DMS114 treated with DMSO at 0.1 percent for 48 hours (cell line): ENCODE data around the gene MBD3.
"Not testable (repeated sequence)": the region's sequence is repeated elsewhere in the genome, so short reads cannot be mapped to it uniquely, and the experiment has no call there.

Experiments
- DNase-seq: peaks from one replicate; lab custom pipeline; 2025; ENCODE audit not compliant: unreplicated experiment; lab: John Stamatoyannopoulos, UW

The MBD3 gene, protein sequence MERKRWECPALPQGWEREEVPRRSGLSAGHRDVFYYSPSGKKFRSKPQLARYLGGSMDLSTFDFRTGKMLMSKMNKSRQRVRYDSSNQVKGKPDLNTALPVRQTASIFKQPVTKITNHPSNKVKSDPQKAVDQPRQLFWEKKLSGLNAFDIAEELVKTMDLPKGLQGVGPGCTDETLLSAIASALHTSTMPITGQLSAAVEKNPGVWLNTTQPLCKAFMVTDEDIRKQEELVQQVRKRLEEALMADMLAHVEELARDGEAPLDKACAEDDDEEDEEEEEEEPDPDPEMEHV

DNA sequence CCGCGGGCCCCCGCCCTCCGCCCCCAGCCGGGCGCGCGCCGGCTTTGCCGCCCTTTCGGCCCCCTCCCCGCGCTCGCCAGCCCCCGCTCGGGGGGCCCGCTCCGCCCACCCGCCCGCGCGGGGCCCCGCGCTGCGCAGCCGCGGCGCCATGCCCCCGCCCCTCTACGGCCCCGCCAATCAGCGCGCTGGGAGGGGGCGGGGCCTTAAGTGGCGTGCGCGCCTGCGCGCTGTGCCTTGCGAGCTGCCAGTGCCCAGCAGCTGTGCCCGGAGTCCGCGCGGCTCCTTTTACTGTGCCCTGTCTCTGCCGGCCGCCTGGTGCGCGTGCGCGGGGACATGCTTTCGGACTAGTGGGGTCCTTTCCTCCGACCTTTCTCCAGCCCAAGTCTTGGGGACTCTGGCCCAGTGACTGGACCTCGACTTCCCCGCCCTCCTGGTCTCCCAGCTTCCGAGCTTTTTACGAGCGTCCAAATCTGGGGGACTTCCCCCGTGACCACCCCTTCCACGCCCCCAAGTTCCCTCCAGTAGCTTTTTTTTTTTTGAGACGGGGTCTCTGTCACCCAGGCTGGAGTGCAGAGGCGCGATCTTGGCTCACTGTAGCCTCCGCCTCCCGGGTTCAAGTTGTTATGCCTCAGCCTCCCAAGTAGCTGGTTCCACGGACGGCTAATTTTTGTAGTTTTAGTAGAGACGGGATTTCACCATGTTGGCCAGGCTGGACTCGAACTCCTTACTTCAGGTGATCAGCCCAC lies at the start of gene MBD3:
Gene MBD3, minus strand, starts transcription at position 111 of the 746 bp plus-strand sequence. CDS start 234 bp downstream, outside the sequence.
- peak; percentile 65 for DNase-seq

DNA sequence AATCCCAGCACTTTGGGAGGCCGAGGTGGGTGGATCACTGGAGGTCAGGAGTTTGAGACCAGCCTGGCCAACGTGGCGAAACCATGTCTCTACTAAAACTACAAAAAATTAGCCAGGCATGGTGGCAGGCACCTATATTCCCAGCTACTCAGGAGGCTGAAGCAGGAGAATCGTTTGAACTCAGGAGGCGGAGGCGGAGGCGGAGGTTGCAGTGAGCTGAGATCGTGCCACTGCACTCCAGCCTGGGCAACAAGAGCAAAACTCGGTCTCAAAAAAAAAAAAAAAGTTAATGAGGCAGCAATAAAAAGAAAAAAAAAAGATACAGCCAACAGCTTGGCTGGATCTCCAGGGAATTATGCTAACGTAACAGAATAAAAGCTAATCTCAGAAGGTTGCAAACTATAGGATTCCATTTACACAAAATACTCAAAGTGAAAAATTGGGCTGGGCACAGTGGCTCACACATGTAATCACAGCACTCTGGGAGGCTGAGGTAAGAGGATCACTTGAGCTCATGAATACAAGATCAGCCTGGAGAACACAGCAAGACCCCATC lies 48.3 kb upstream of the MBD3 start:
- DNase-seq, result not testable (repeated sequence)

DNA sequence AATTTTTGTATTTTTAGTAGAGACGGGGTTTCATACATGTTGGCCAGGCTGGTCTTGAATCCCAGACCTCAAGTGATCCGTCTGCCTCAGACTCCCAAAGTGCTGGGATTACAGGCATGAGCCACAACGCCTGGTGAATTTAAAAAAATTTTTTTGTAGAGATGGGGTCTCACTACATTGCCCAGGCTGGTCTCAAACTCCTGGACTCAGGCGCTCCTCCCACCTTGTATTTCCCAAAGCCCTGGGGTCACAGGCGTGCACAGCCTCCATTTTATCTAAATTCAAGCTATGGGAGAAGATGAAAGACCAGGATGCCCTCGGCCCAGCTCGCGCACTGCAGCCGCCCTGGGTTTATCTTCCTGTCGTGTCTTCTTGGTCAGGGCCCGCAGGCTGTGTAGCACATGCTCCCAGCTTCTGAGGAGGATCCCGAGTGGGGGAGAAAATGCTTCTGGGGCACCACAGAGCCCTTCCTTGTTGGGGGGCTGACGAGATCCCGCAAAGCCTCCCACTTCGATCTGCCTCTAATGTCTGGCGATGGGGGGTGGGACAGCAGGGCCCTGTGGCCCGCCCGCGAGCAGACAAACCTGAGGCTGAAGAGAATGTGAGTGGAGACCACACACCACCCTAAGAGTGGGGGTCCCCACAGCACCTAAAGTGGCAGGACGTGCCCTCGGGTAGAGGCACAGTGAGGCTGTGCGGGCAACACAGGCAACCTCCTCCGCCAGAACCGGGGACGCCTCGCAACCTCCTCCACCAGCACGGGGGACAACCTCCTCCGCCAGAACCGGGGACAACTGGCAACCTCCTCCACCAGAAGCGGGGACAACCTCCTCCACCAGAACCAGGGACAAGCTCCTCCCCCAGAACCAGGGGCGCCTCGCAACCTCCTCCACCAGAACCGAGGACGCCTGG lies 43.9 kb upstream of the MBD3 start:
- no peak for DNase-seq

DNA sequence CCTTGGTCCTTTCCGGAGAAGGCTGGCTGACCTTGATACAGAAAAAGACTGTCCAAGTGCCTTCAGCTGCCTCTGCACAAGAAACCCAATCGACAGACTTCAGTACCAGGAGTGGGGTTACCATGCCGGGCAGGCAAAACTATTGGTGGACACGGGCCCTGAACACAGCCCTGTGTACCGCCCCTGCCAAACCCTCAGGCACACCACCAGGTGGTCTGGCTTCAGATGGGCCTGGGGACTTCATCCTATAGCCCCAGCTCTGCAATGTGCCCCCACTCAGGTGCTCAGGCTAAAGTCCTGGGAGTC lies 42.2 kb upstream of the MBD3 start:
- DNase-seq, result no peak

DNA sequence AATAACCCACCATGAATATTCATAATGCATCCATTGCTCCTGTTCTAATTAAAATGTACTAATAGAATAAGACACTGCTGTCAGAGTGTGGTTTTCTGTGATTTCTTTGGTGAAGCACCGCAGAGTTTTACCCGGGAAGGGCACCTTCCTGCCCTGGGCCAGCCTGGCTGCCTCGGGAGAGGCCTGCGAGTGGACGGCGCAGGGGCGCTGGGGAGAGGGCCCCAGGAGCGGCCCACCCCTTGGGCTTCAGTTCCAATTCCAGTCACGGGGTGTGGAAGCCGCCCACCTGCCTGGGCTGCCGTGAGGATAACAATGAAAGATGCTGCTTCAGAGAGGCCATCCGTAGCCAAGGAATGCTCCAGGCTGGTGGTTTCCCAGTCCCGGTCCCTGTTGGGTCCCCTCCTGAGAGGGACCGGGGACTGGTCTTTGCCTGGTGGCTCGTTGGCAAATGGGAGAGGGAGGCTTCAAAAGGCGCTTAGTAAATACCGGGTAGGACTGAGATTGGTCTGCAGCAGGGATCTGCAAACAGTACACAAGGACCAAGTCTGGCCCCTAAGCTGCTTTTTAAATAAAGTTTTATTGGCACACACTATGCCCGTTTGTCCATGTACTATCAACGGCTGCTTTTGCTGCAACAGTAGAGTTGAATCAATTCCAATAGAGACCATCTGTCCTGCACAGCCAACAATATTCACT lies 41.7 kb upstream of the MBD3 start:
- DNase-seq, result no peak

DNA sequence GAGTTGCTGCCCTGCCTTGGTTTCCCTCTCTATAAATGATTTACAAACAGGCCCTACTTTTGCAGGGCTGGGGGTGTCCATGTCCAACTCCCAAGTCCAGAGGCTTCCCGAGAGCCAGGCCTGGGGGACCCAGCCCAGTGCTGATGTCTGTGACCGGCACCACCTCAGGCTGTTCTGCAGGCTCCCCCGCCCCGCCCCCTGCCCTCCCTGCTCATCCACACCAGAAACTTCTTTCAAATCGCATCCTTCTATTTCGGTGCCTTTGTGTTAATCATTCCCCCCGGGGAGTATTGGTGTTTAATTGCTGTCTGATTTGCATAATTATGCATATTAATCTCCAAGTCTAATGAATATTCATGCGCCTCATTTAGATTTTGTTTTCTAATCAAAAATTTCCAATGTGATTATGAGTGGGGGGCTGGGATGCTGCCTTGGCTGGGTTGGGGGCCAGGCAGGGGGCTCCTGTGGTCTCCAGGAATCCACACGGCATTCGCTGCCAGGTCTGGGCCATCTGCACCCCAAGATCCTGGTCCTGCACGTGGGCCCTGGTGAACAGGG lies 40.7 kb upstream of the MBD3 start:
- DNase-seq, result no peak

DNA sequence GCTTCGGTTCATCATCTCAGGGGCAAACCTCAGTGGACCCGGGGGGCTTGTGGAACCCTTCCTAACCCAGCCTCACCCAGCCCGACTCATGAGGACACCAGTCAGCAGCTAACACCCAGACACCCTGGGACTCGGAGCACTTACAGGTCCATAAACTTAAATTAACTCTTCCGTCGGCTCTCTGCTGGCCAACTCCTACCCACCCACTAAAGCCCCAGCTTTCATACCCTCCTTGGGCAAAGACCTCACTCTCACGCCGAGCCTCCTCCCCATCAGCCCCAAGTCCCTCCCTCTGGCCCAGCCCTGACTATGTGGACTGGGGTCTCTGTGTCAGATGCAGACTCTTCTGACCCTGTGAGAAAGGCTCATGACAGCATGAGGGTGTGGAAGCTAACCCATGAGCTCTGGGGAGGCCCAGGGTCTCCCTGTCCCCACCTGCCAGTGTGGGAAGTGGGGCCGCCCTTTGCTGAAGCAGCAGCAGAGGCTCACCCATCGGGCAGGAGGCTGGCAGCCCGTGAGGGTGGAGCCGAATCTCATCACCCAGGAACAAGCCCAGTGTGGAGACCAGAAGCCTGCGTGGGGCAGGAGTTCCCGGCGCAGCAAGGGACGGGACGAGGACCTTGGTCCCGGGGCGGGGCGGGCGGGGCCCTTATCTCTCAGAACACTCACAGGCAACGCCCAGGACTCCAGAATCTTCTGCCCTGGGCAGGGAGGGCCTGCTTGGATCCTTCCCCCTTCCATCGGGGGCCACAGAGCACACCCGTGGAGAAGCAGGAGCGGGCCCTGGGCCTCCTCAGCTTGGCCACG lies 40.0 kb upstream of the MBD3 start:
- no peak for DNase-seq

DNA sequence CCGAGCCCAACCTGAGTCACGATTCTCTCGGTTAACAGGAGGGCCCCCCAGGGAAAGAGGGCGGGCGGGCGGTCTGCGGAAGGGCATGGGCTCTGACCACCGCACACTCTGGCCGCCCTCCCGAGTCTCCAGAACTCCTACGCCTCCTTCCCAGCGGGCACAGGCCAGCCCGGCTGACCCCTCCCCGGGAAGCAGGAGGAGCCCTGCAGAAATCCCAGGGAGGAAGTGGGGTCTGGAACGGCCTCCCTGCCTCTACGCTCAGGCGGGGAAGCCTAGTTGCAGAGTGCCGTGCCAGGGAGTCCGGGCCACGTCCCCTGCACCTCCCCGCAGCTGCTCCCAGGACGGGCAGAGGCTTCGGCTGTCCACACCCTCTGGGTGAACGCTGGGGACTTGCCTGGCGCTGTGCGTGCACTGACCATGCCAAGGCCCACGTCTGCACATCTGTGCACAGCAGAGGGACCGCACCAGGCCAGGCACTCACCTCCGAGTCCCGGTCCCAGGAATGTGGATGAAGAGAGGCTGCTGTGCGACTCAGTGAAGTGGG lies 39.0 kb upstream of the MBD3 start:
- DNase-seq, result no peak

DNA sequence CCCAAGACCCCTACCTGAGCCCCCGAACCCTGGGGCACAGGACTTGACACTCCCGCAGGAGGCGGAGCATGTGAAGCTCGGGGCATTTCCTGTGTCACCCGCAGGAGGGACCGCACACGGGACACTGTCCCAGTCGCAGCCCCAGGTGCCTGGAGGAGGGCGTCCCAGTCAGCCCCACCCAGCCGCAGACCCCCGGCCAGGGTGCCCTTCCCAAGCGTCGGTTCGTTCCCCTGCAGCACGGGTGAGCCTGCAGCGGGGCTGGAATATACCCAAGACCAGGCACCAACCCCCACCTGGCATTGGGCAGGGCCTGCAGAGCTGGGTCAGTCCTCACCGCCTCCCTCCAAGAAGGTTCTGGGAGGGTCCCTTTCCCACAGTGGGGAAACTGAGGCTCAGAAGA lies 38.1 kb upstream of the MBD3 start:
- DNase-seq, result no peak

DNA sequence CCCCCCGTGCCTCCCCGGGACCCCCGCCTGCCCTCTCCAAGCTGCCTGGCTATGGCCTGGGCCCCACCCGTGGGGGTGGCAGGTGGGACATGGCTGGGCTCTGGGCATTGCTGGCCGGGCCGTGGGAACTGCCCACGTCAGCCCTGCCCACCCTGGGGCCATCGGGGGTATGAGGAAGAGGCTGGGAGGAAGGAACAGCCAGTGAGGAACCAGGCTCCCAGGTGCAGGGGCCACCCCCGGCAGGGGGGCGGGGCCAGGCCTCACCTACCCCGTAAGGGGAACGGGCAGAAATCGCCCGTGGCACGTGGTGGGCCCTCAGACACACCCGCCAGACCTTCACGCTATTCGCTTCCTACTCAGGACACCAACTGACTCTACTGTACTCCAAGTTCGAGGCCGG lies 37.3 kb upstream of the MBD3 start:
- no peak for DNase-seq

DNA sequence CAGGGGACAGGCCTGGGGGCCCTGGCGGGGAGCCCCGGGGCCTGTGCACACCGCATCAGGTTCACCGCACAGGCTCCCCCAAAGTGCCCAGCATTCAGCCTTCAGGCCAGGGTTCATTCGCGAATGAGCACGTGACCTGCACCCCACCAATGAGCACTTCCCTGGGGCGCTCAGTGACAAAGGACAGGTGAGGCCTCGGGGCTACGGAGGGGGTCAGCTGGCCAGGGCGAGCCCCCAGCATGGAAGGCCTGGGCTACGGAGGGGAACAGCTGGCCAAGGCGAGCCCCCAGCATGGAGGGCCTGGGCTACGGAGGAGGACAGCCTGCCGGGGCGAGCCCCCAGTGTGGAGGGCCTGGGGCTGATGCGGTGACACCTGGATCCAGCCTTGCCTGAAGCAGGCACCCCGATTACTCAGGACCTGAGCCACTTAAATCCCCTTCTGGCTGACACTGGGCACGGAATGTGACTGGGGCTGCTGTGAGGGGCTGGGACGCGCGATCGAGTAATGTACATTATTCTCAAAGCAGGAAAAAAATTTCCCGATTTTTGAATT lies 36.7 kb upstream of the MBD3 start:
- DNase-seq, result no peak

DNA sequence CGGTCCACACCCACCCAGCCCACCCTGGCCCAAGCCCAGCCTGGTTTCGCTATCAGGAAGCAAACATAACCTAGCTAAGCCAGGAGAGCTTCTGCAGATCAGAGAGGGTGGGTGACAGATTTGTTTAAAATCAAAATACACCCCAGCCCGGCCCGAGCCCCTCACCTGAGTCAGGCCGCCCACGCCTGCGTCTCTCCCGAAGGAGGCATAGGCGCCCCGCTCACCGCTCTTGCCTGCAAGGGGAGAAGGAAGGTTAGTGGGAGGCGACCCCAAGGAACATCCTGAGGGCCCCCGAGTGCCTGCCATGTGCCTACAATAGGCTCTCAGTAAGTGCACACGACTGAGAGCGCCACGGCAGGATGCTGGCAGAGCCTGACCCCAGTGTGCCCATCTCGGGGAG lies 34.5 kb upstream of the MBD3 start:
- no peak for DNase-seq

DNA sequence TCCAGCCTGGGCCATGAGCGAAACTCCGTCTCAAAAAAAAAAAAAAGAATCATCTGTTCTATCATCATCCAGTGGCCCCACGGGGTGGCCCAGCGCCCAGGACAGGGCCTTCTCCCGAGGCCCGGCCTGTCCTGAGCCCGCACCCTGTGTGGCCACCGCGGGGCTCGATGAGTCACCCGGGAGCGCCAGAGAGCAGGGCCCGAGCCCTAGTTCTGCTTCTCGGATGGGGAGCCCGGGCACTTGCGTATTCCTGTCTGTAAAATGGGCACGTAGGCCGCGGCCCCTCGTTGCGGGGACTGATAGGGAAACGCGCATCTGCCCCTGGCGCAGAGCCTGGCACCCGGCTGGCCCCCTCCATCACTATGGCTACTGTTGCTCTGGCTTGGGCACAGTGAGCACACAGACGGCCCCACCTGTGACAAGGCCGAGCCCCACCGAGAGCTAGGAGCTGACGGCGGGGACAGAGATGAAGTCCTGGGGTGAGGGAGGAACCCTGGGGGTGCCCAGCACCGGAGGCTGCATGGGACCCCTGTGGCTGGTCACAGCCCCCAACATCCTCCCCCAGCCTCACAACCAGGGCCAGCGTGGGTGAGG lies 33.8 kb upstream of the MBD3 start:
- no peak for DNase-seq

DNA sequence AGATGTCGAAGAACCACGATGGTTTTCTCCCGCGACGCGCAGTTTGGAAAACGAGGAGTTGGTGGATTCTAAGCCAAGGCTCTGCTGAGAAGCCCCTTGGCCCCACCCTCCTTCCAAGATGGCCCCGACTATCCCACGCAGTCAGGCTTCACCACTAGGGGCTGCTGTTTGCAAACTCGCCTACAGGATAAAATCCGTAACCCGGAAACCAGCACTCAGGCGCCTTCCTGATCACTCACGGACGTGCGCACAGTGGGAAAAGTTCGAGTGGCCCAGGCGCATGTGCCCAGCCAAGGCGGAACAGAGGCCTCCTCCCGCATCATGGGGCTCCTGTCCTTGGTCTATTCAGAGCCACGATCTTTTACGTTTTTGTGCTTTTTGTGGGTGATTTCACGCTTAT lies 31.8 kb upstream of the MBD3 start:
- peak; percentile 16 for DNase-seq

DNA sequence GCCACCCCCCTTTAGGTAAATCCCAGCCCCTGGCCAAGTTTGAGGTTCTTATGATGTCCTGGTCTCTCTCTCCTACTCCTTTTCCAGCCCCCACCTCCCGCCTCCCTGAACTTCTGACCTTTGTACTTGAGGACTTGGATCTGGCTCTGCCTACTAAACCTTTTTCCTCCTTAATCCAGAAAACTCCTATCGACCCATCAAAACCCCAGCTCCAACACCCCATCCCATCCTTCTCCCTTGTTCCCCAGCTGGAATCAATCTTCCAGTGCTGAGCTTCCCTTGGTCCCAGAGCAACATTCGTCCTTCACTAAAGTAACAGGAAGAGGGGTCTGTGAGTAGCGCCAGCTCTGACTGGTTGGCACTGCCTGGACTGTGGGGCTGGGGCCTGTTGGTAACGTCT lies 29.9 kb upstream of the MBD3 start:
- no peak for DNase-seq

DNA sequence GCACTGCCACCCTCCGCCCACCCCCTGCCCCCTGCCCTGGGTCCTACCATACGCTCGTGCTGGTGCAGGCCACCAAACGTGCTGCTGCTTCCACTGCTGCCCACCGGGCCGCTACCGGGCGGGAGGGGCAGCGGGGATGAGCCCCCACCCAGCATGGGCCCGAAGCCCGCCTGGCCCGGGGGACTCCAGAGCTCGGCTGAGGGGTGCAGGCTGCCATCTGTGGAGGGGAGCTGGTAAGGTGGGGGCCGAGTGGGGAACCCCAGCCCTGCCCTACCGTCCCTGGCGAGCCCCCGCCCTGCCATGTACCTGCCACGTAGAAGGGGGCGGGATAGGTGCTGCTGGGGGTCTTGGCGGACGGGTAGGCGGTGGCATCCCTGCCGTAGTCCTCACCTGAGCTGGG lies 29.3 kb upstream of the MBD3 start:
- no peak for DNase-seq

DNA sequence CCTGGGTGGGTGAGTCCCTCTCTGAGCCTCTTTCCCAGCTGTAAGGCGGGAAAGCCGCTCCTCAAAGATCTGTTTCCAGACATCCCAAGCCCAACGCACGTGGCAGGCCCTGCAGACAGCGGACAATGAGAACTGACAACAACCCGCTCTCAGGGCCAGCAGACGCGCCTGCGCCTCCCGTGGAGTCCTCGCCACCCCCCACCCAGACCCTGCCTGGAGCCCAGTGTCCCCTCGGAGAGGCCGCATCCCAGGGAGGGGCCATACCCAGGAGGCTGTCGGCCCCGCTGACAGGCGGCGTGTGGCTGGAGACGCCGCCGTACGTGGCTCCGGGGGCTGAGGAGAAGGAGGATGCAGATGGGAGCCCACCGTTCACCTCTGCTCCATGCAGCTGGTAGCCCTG lies 28.9 kb upstream of the MBD3 start:
- DNase-seq, result no peak

DNA sequence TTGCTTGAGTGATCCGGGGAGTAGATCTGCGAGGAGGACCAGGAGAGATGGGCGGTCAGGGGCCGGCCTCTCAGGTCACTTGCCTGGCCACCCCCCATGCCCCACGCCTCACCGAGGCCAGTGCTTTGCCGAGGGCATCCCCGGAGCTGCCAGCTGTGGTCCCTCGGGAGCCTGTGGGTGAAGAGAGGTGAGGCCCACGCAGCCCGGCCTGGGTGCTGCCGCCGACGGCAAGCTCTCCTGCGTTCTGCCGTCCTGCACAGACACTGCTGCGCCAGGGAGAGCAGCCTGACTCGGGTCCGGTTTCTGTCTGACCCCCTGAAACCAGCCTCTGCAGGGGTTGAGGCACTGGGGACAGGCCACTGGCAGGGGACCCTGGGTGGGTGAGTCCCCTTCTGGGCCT lies 28.4 kb upstream of the MBD3 start:
- DNase-seq, result no peak

DNA sequence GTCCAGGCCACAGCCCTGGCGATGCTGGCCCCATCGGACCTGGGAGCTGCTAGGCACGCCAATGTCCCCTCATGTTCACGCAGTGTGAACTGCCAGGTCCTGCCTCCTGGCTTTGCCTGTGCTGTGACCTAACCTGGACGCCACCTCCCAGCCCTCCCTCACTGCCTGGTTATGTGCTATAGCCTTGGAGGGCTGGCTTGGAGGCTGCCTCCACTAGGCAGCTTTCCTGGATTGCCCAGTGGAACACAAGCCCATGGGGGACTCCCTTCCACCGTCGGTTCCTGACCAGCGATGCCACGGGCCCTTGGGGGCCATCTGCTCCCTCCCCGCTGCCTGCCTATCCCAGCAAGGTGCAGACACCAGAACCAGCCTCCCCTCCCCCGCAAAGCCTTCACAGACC lies 27.8 kb upstream of the MBD3 start:
- DNase-seq, result no peak
